NCI-H1694 (cell line): ENCODE data around the gene RASL12.
"Not testable (repeated sequence)": the region's sequence is repeated elsewhere in the genome, so short reads cannot be mapped to it uniquely, and the experiment has no call there.

Source experiments
- DNase-seq: peaks from one replicate; lab custom pipeline; 2025; lab: John Stamatoyannopoulos, UW

Gene RASL12

GRCh38 chr15:65075607-65076395 is 8.0 kb upstream of the RASL12 start:
- DNase-seq, result not testable (repeated sequence)

GRCh38 chr15:65074946-65075345 is 7.2 kb upstream of the RASL12 start:
- DNase-seq, result not testable (repeated sequence)

- DNase-seq, result no peak
Observed at GRCh38 chr15:65072617-65073016, 4.8 kb upstream of the RASL12 start.

GRCh38 chr15:65072027-65072426 is 4.2 kb upstream of the RASL12 start:
- no peak for DNase-seq

GRCh38 chr15:65071381-65071811 is 3.6 kb upstream of the RASL12 start:
- no peak for DNase-seq

- DNase-seq, result no peak
Observed at GRCh38 chr15:65069779-65070546, 2.2 kb upstream of the RASL12 start.

GRCh38 chr15:65069179-65069578 is 1.4 kb upstream of the RASL12 start:
- no peak for DNase-seq

GRCh38 chr15:65068403-65068788 is 605 bp upstream of the RASL12 start:
- DNase-seq, result no peak

- no peak for DNase-seq
Observed at GRCh38 chr15:65067317-65067644, 510 bp downstream of the RASL12 start.

- DNase-seq, result no peak
Observed at GRCh38 chr15:65066635-65067316, 1.0 kb downstream of the RASL12 start.

GRCh38 chr15:65066001-65066634 is 1.7 kb downstream of the RASL12 start:
- no peak for DNase-seq

- DNase-seq, result no peak
Observed at GRCh38 chr15:65062726-65063125, 5.1 kb downstream of the RASL12 start.

- DNase-seq, result no peak
Observed at GRCh38 chr15:65062061-65062460, 5.7 kb downstream of the RASL12 start.

- DNase-seq, result no peak
Observed at GRCh38 chr15:65060641-65061397, 7.0 kb downstream of the RASL12 start.

GRCh38 chr15:65059931-65060596 is 7.7 kb downstream of the RASL12 start:
- no peak for DNase-seq

GRCh38 chr15:65059369-65059750 is 8.4 kb downstream of the RASL12 start:
- no peak for DNase-seq

GRCh38 chr15:65058394-65059368 is 9.1 kb downstream of the RASL12 start:
- DNase-seq, result no peak

GRCh38 chr15:65057549-65057940 is 10.2 kb downstream of the RASL12 start:
- DNase-seq, result no peak

- DNase-seq, result no peak
Observed at GRCh38 chr15:65056868-65057548, 10.8 kb downstream of the RASL12 start.
